DMS79 treated with DMSO at 0.1 percent for 48 hours (cell line): Measurements from ENCODE around the gene SETX.
"Not testable (repeated sequence)": the region's sequence is repeated elsewhere in the genome, so short reads cannot be mapped to it uniquely, and the experiment has no call there.

Experiments
- DNase-seq: peaks from one replicate; lab custom pipeline; 2025; lab: John Stamatoyannopoulos, UW

SETX gene

DNA sequence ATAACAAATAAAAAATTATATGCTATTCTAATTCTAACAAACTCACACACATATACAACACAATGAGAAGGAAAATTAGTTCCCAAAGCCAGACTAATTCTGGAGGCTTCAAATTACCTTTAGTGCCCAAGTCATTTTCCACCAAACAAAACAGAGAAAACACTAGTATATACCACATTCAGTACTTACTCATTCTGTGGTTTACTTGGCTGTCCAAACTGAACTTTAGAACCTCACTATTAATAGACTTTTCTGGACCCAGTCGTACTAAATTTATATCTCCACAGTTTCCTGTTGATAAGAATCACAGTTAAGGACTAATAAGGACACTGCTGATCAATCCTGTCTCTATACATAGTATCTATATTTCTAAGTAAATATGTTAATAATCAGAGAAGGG lies 66.4 kb downstream of the SETX start:
- no peak for DNase-seq

DNA sequence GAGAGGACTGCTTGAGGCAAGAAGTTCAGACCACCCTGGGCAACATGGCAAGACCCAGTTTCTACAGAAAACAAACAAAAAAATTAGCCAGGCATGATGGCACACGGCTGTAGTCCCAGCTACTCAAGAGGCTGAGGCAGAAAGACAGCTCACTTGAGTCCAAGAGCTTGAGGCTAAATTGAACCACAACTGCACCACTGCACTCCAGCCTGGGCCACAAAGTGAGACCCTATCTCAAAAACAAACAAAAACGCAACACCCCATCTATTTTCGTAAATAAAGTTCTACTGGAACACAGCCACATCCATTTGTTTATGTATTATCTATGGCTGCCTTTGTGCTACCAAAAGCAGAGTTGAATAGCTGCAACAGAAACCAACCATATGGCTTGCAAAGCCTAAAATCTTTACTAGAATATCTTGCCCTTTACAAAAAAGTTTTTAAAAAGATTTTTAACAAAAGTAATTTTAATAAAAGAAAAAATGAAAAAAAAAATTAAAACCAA lies 67.5 kb downstream of the SETX start:
- peak; percentile 54 for DNase-seq

DNA sequence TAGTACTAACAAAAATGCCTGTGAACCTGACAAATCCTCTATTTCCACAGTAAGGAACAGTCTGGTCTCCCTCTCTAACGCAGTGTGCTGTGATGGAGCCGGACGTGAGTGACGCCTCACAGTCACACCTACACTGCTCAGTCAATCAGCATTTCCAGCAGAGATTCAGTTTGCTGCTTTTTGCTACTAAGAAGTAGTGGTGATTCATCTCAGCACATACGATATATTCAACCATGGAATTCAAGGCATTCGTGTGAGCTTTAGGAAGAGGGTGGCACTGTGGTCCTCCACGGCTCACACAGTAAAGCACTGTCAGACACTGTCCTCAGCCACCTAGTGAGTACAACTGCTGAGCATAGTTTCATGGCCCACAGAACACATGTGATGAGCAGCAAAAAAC lies 70.9 kb downstream of the SETX start:
- no peak for DNase-seq

DNA sequence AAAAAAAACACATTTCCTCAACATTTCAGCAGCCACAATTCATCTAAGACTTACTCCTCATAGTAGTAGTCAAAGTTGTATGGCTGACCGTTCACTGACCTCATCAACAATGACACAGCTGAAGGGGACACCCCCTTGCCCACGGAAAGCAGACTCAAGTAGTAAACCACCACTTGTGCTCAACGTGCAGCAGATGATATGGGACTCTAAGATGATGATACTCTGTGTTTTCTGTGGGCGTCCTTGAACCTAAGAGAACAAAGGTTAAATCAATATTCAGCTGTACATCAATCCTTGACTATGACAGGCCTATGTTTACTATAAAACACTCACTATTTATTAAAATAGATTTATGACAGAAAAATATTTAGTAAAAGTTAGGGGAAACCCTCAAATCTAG lies 71.6 kb downstream of the SETX start:
- no peak for DNase-seq

DNA sequence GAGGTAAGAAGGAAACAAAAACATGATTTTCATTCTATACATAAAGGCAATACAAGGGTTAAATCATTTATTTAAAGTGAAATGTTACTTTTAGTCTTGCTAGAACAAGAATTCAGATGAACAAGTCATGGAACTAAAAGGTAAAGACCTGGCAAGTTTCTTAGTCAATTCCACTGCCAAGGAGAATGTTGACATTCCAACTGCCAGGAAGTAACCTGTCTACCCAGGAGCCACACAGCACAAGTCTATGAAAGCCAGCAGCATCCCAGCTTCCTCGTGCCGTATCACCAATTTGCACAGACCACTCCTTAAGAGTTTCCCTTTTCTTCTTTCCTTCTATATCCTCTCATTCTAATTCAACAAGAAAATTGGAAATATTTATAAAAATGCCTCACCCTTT lies 79.9 kb downstream of the SETX start:
- DNase-seq: no peak

DNA sequence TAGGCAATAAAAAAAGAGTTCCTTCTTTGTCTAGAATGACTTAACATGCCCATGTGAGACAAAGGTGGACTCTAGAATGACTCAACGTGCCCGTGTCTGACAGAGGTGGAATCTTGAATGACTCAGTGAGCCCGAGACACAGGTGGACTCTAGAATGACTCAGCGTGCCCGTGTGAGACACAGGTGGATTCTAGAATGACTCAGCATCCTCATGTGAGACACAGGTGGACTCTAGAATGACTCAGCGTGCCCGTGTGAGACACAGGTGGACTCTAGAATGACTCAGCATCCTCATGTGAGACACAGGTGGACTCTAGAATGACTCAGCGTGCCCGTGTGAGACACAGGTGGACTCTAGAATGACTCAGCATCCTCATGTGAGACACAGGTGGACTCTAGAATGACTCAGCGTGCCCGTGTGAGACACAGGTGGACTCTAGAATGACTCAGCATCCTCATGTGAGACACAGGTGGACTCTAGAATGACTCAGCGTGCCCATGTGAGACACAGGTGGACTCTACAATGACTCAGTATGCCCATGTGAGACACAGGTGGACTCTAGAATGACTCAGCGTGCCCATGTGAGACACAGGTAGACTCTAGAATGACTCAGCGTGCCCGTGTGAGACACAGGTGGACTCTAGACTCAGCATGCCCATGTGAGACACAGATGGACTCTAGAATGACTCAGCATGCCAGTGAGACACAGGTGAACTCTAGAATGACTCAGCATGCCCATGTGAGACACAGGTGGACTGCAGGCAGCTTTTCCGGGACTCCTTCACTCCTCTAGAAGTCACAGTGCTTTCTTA lies 84.9 kb downstream of the SETX start:
- DNase-seq: not testable (repeated sequence)

DNA sequence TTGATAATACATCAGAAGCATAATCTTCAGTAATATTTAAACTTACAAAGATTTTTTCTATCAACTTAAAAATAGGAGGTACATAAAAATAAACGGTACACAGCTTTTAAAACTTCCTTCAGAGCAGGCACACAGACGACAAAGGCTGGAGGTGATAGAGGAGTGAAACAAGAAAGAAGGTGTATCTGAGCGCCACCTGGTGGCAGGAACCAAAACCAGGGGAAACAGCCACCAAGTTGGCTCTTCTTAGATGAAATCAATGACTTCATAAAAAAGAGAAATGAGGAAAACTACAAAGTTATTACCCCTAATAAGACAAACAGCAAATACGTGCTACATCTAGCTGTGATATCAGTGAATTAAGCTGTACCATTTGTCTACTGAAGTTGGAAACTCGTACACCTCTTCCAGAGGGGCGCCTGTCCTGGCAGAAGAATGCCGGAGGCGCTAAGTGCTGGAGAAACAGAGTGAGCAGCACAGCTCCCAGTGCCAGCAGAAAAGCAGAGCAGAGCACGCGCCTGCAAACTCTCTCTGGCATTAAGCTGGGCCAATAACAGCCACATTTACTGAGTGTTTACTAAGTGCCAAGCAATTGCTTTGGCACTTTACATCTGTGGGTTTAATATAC lies 85.9 kb downstream of the SETX start:
- DNase-seq: peak; percentile 76

DNA sequence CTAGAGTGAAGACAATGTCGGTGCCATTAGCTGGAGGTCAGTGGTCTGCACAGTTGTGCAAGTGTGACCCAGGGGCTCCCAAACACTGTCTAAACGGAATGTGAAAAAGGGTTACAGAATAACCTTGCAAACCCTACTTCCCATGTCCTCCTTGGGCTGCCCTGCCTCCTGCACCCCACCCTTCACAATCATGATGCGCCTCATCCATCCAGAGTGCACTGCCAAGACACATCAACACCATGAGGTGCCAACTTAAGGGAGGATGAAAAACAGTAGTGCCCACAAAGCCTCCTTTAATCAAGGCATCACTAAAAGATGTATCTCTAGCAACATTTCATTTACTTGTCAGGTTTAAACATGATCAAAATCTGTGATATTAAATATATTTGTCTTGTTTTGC lies 87.1 kb downstream of the SETX start:
- no peak for DNase-seq

DNA sequence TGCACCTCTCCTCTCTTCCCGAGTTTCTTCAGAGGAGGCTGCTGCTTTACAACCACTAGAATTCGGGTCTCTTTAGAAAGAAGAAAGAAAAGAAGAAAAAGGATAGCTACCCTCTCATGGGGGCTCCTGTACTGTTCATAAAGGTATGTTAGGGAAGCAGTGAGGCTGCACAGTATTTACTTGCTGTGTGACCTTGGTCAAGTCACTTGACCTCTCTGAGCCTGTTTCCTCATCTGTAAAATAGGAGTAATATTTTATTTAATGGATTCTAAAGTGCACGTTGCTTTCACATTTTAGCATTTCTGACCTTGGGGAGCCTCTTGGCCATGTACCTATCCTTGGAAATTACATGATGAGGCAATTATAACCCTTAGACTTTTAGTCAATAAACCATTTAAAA lies 88.8 kb downstream of the SETX start:
- no peak for DNase-seq

DNA sequence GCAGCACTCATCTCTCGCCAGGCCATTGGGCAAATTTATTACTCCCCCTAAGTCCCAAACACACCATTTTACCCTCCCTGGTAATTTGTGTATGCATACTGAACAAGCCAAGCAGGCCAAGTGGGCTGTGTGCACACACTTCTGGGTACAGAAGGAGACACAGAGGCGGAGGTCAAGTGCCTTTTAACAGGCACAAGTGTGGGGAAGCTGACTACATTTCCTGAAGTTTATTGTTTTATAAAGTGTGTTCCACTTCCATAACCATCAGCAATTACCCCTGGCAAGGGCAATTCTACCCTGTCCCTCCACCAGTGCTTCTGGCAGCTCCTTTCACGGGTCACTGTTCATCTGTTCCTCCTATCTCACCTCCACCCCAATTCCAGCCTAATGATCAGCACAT lies 93.9 kb downstream of the SETX start:
- peak; percentile 46 for DNase-seq

DNA sequence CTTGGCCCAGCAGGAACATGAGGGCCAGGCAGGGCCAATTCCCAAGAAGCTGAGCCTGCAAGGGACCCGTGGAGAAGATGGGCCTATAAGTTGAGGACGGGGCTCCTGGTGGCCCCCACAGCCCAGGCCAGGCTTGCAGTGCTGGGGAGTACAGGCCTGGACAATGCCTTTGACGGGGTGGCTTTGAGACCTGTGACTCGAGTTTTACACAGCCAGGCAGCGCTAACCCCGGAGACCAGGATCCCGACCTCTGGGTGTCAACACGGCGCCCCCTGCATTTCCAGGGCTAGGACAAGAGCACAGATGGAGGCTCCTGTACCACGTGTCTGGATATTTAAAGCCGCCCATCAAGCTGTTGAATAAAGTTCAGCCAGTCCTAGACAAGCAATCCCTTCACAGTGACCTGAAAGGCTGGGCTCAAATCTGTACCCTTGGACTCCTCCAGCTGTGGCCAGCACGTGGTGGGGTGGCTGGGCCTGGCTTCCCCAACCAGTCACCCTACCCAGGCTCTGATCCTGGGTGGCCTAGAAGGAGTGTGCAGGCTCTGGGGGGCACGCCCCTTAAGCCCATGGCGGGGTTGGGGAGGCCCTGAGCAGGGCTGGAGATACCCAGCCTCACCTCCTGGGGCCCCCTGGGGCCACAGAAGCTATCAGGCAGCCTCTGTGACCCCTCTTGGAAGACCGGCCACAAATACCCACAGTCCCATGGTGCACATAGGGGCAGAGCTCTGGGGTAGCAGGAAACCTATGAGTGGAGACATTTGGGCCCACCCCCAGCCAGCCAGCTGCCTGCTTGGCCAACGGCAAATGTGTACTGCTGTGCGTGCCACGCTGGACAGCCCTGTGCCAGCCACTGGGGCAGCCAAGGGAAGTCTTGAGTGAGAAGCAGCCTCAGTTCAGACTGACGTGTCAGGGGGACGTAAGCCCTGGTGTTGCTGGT lies 104.2 kb downstream of the SETX start:
- no peak for DNase-seq

DNA sequence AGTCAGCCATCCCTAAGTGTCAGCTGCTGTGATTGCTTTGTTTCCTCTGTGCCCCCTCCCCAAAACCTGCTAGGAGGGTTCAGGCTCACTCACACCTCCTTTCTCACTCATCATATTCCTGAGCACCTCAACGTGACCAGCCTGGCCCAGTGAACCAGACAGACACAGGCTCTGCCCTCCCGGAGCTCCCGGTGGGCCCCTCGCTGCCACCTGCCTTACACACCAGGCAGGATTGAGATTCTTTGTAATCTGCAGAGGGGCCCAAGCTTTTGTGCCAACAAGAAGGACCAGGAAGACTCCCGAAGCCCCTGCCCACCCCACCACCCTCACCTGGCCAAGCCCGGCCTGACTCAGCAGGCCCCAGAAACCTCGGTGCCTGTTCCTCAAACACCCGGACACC lies 105.1 kb downstream of the SETX start:
- DNase-seq: no peak

DNA sequence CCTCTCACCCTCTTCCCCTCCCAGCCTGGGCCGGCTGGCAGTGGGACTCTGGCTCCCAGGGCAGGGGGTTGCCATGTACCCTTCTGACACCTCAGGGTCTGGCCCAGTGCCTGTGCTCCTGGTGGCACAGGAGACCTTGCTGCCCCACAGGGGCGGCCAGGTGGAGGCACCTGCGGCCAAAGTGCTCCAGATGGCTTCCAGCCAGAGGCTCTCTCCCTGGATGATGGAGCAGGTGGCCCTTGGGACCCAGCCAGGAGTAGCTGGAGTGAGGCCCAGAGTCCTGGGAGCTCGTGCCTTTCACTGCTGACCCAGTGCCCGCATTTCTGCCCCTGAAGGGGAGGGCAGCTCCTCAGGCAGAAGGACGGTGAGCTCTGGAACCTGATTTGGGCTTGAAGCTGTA lies 105.7 kb downstream of the SETX start:
- peak; percentile 81 for DNase-seq

DNA sequence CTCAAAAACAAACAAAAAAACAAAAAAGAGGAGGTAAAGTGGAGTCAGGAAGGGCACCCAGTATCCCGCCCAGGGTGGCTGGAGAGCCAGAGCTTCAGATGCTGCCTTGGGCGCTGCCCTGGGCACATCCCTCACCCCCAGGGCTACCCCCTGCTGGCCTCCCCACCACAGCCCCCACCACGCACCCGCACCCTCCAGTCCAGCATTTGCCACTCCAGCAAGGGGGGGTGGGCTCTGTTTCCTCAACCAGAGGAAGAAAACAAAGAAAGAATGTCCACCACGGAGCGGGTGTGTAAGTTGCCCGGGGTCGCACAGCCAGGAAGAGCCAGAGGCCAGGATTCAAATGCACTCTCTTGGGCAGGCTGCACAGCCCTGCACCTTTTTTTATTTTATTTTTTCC lies 106.8 kb downstream of the SETX start:
- DNase-seq: no peak

DNA sequence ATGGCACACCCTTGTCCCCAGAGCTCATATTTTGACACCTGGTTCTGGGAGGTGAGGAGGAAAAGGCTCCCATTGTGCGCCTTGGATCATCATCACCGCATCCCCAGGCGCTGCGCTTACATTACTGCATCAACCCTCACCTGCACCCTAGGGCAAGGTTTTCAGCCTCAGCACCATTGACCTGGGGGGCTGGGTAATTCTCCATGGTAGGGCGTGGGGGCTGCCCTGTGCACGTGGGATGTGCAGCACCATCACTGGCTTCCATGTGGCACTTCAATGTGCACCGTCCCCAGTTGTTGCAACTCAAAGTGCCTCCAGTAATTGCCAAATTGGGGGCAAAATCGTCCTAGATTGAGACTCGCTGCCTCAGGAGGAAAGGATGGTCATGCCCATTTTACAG lies 109.3 kb downstream of the SETX start:
- no peak for DNase-seq

DNA sequence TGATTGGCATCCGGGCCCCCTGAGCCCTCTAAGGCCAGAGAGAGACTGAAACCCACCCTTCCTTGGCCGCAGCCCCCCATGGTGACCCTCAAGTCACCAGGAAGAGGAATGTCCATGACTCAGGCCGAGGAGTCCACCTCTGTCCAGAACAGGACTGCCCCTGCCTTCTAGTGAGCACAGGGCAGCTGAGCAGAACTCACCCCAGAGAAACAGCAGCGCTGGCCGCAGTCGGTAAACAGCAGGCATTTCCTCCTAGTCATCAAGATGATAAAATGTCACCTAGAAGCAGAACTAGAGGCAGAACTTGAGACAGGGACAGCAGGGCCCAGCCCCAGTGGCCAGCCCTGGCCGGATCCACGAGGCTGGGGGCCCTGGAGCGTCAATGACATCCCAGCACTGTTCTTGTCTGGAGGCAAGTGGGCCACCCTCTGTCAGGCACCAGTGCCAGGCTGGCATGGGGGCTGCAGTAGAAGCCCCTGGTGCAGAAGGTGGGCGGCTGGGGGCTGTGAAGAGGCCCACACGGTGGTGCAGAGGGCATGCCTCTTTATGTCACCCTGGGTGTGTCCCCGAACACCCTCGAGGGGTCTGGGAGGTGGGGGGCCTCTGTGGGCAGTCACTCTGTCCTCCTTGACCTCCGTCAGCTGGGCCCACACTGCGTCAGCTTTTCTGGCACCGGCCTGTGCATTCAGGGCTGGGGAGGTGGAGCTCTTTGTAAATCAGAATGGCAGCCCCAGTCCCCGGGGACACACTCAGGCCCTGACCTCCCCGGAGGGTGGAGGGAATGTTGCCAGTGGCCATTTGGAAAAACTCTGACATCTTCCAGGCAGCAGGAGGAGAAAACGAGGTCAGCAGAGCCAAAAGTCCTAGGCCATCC lies 110.0 kb downstream of the SETX start:
- DNase-seq: no peak

DNA sequence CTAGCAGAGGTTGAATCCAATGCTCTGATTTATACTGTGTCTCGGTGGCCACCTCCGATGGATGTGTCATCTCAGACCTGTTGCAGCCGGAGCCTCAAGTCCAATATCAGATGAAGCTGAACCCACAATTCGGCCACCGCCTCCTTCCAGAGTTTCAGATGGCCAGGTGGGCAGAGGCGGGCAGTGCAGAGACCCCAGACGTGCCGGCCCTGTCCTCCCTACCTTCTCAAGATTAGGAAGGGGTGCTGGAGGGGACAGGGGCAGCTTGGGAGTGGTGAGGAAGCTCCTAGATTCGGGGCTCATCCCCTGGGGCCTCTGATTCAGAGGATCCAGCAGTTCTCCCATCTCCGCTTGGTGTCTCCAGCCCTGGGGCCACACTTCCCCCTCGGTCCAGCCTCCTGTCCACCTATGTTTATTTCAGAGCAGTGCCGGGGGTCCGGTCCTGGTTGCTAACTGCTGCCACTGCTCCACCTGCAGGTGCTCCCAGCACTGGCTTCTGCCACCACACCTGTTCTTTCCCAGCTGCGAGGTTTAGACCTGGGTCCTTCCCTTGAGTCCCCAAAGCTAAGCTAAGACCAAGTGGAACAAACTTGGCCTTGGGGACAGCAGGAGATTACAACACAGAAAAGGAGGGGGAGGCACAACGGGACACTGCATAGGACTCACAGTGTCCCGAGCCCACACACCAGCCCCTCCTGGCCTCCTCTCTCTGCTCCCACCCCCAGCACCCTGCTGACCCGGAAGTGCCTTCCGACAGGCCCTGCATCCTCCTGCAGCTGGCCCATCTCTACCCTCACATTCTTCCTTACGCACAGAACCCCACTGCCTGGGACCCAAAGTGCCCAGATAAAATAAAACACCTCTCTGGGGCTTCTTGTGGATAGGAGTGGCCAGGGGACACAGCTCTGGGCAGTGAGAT lies 111.4 kb downstream of the SETX start:
- DNase-seq: no peak

DNA sequence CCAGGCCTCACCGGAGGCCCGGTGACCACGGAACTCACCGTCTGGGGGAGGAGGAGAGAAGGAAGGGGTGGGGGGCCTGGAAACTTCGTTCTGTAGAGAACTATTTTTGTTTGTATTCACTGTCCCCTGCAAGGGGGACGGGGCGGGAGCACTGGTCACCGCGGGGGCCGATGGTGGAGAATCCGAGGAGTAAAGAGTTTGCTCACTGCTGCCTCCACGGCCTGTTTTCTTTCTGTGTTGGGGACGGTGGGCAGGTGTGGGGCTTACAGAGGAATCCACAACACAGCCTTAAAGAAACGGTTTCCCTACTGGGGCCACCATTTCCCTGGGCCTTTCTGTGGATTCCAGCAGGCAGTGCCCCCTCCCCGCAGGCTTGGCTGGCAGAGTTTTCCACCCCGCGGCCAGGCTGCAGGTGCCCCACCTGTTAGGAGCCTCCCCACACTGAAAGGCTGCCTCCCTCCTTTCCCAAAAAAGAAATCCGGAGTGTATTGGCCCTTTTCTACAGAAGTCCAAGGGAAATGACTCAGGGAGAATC lies 112.1 kb downstream of the SETX start:
- no peak for DNase-seq

DNA sequence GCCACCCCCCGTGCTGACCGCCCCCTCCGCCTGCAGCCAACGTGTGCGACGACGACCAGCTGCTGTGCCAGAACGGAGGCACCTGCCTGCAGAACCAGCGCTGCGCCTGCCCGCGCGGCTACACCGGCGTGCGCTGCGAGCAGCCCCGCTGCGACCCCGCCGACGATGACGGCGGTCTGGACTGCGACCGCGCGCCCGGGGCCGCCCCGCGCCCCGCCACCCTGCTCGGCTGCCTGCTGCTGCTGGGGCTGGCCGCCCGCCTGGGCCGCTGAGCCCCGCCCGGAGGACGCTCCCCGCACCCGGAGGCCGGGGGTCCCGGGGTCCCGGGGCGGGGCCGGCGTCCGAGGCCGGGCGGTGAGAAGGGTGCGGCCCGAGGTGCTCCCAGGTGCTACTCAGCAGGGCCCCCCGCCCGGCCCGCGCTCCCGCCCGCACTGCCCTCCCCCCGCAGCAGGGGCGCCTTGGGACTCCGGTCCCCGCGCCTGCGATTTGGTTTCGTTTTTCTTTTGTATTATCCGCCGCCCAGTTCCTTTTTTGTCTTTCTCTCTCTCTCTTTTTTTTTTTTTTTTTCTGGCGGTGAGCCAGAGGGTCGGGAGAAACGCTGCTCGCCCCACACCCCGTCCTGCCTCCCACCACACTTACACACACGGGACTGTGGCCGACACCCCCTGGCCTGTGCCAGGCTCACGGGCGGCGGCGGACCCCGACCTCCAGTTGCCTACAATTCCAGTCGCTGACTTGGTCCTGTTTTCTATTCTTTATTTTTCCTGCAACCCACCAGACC lies 112.8 kb downstream of the SETX start:
- peak; percentile 7 for DNase-seq
